SK-N-SH treated with all-trans-retinoic acid at 6 μM for 48 hours (cell line): Measurements from ENCODE around the gene PON3.

Experiments used
- ATAC-seq: fragments of 200-7000 bp; cut with Tn5 transposase; 3 replicates; pipeline ENCODE4 v1.9.1; 2020; ENCODE audit warnings: mild to moderate bottlenecking, moderate library complexity
- ARNTL ChIP-seq: fragments of 450-650 bp; formaldehyde crosslinking; IDR thresholded peaks from 2 replicates; pipeline ENCODE4 v1.5.0; 2020; ENCODE audit warnings: low read depth, mild to moderate bottlenecking, moderate library complexity, borderline replicate concordance
- CSDC2 ChIP-seq: fragments of 250-450 bp; sonication (Bioruptor Pico); IDR thresholded peaks from 2 replicates; pipeline ENCODE4 v1.5.0; 2020; ENCODE audit warnings: mild to moderate bottlenecking, moderate library complexity
- CSRNP3 ChIP-seq: fragments of 250-450 bp; sonication (Bioruptor Pico); IDR thresholded peaks from 2 replicates; pipeline ENCODE4 v1.5.1; 2021; ENCODE audit warnings: mild to moderate bottlenecking, moderate library complexity
- ESRRG ChIP-seq: fragments of 250-450 bp; sonication (Bioruptor Pico); IDR thresholded peaks from 2 replicates; pipeline ENCODE4 v1.6.1; 2021; ENCODE audit warnings: mild to moderate bottlenecking
- ISL1 ChIP-seq: fragments of 250-450 bp; sonication (Bioruptor Pico); IDR thresholded peaks from 2 replicates; pipeline ENCODE4 v2.1.2; 2022; ENCODE audit warnings: mild to moderate bottlenecking, moderate library complexity
- PATZ1 ChIP-seq: fragments of 250-450 bp; sonication (Bioruptor Pico); IDR thresholded peaks from 2 replicates; pipeline ENCODE4 v1.8.0; 2020; ENCODE audit warnings: mild to moderate bottlenecking, moderate library complexity, borderline replicate concordance
- PPARA ChIP-seq: fragments of 250-450 bp; sonication (Bioruptor Pico); IDR thresholded peaks from 2 replicates; pipeline ENCODE4 v1.5.0; 2020; ENCODE audit warnings: mild to moderate bottlenecking, borderline replicate concordance
- RARB ChIP-seq: fragments of 250-450 bp; sonication (Bioruptor Pico); IDR thresholded peaks from 2 replicates; pipeline ENCODE4 v1.8.0; 2021; ENCODE audit warnings: mild to moderate bottlenecking, moderate library complexity
- TOX ChIP-seq: fragments of 250-450 bp; sonication (Bioruptor Pico); IDR thresholded peaks from 2 replicates; pipeline ENCODE4 v1.8.0; 2021; ENCODE audit warnings: mild to moderate bottlenecking, moderate library complexity, borderline replicate concordance
- TSHZ2 ChIP-seq: fragments of 250-450 bp; sonication (Bioruptor Pico); IDR thresholded peaks from 2 replicates; pipeline ENCODE4 v1.5.0; 2020; ENCODE audit warnings: mild to moderate bottlenecking, moderate library complexity
- ZC3H10 ChIP-seq: fragments of 250-450 bp; sonication (Bioruptor Pico); IDR thresholded peaks from 2 replicates; pipeline ENCODE4 v1.5.1; 2021; ENCODE audit warnings: mild to moderate bottlenecking, moderate library complexity
- ZFP3 ChIP-seq: fragments of 250-450 bp; sonication (Bioruptor Pico); IDR thresholded peaks from 2 replicates; pipeline ENCODE4 v1.5.0; 2020; ENCODE audit warnings: mild to moderate bottlenecking, moderate library complexity
- ZFP30 ChIP-seq: fragments of 450-650 bp; formaldehyde crosslinking; IDR thresholded peaks from 2 replicates; pipeline ENCODE4 v1.5.0; 2022; ENCODE audit warnings: mild to moderate bottlenecking, moderate library complexity
- ZNF565 ChIP-seq: fragments of 450-650 bp; formaldehyde crosslinking; conservative IDR thresholded peaks from 2 replicates; pipeline ENCODE4 v1.5.0; 2020; ENCODE audit warnings: low read depth, mild to moderate bottlenecking, moderate library complexity
- ZNF70 ChIP-seq: fragments of 450-650 bp; formaldehyde crosslinking; IDR thresholded peaks from 2 replicates; pipeline ENCODE4 v1.5.0; 2020; ENCODE audit warnings: mild to moderate bottlenecking, moderate library complexity
- ZNF8 ChIP-seq: fragments of 450-650 bp; formaldehyde crosslinking; IDR thresholded peaks from 2 replicates; pipeline ENCODE4 v1.5.0; 2020; ENCODE audit warnings: mild to moderate bottlenecking, moderate library complexity
- TF ChIP-seq, protein P1 (sequence below): fragments of 250-450 bp; sonication (Bioruptor Pico); IDR thresholded peaks from 2 replicates; pipeline ENCODE4 v1.8.0; 2021; ENCODE audit warnings: low read depth, mild to moderate bottlenecking, moderate library complexity, borderline replicate concordance
- TF ChIP-seq, protein P2 (sequence below): fragments of 250-450 bp; sonication (Bioruptor Pico); IDR thresholded peaks from 2 replicates; pipeline ENCODE4 v1.5.1; 2020; ENCODE audit warnings: low read depth, mild to moderate bottlenecking, moderate library complexity

The PON3 gene

GRCh38 chr7:95436407-95436806 lies 40.2 kb upstream of the PON3 start (continued):
- TF ChIP-seq, protein P1, sequence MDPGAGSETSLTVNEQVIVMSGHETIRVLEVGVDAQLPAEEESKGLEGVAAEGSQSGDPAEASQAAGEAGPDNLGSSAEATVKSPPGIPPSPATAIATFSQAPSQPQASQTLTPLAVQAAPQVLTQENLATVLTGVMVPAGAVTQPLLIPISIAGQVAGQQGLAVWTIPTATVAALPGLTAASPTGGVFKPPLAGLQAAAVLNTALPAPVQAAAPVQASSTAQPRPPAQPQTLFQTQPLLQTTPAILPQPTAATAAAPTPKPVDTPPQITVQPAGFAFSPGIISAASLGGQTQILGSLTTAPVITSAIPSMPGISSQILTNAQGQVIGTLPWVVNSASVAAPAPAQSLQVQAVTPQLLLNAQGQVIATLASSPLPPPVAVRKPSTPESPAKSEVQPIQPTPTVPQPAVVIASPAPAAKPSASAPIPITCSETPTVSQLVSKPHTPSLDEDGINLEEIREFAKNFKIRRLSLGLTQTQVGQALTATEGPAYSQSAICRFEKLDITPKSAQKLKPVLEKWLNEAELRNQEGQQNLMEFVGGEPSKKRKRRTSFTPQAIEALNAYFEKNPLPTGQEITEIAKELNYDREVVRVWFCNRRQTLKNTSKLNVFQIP (CRISPR knock-in tag), result no peak
- TF ChIP-seq TOX (CRISPR knock-in tag) (no peak), CSDC2 (no peak), ISL1 (no peak), RARB (CRISPR knock-in tag) (no peak)
- TF ChIP-seq, protein P2, sequence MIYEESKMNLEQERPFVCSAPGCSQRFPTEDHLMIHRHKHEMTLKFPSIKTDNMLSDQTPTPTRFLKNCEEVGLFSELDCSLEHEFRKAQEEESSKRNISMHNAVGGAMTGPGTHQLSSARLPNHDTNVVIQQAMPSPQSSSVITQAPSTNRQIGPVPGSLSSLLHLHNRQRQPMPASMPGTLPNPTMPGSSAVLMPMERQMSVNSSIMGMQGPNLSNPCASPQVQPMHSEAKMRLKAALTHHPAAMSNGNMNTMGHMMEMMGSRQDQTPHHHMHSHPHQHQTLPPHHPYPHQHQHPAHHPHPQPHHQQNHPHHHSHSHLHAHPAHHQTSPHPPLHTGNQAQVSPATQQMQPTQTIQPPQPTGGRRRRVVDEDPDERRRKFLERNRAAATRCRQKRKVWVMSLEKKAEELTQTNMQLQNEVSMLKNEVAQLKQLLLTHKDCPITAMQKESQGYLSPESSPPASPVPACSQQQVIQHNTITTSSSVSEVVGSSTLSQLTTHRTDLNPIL (CRISPR knock-in tag), result no peak
- TF ChIP-seq, all 23 proteins: peak for 0

GRCh38 chr7:95435422-95435780 lies 39.2 kb upstream of the PON3 start:
- no peak for ATAC-seq

More at GRCh38 chr7:95435422-95435780, 39.2 kb upstream of the PON3 start:
- no peak for TF ChIP-seq ESRRG (CRISPR knock-in tag)
- TF ChIP-seq ZNF8 (CRISPR knock-in tag), result no peak
- TF ChIP-seq ZNF70 (CRISPR knock-in tag), result no peak
- no peak for TF ChIP-seq ARNTL (CRISPR knock-in tag)
- no peak for TF ChIP-seq ZC3H10 (CRISPR knock-in tag)
- TF ChIP-seq ZNF565 (CRISPR knock-in tag), result no peak
- TF ChIP-seq TSHZ2 (CRISPR knock-in tag), result no peak
- TF ChIP-seq ZFP3 (CRISPR knock-in tag), result no peak
- TF ChIP-seq PATZ1 (CRISPR knock-in tag), result no peak
- TF ChIP-seq, protein P1 (CRISPR knock-in tag), result no peak
- no peak for TF ChIP-seq ZFP30 (CRISPR knock-in tag)
- TF ChIP-seq CSRNP3 (CRISPR knock-in tag), result no peak
- TF ChIP-seq CSDC2, result no peak
- no peak for TF ChIP-seq PPARA (CRISPR knock-in tag)
